Activated CD4-positive, alpha-beta T cell treated with anti-CD3 and anti-CD28 coated beads, Interleukin-2, amount 50 U/mL, for 16 hours (primary cell): Measurements from ENCODE around the gene PAM.
A peak's percentile ranks its signal among the peaks of the same experiment; 100 is the strongest.
"Not testable (repeated sequence)": the region's sequence is repeated elsewhere in the genome, so short reads cannot be mapped to it uniquely, and the experiment has no call there.

ENCODE experiments used
- DNase-seq: peaks from one replicate; pipeline ENCODE4 v3.0.0-alpha.2; 2020

The PAM gene

GRCh38 chr5:102753889-102754766 lies 977 bp upstream of the PAM start:
- no peak for DNase-seq

GRCh38 chr5:102755686-102756371 lies 724 bp downstream of the PAM start:
- peak; percentile 88 for DNase-seq

- DNase-seq = no peak
These were observed 3.5 kb downstream of the PAM start for GRCh38 chr5:102758576-102758975.

- DNase-seq = no peak
These were observed 4.2 kb downstream of the PAM start for GRCh38 chr5:102759289-102759688.

- no peak for DNase-seq
These were observed 4.6 kb downstream of the PAM start for GRCh38 chr5:102759700-102760099.

GRCh38 chr5:102760815-102761214 lies 5.7 kb downstream of the PAM start:
- DNase-seq = no peak

- DNase-seq = peak; percentile 70
These were observed 7.0 kb downstream of the PAM start for GRCh38 chr5:102762095-102762534.

- no peak for DNase-seq
These were observed 7.6 kb downstream of the PAM start for GRCh38 chr5:102762562-102763227.

- DNase-seq = no peak
These were observed 8.6 kb downstream of the PAM start for GRCh38 chr5:102763734-102764133.

- peak; percentile 33 for DNase-seq
These were observed 9.4 kb downstream of the PAM start for GRCh38 chr5:102764381-102765004.

GRCh38 chr5:102765350-102765749 lies 10.2 kb downstream of the PAM start:
- no peak for DNase-seq

GRCh38 chr5:102766295-102767090 lies 11.4 kb downstream of the PAM start:
- no peak for DNase-seq

- DNase-seq = peak; percentile 76
These were observed 12.8 kb downstream of the PAM start for GRCh38 chr5:102767862-102768261.

- DNase-seq = no peak
These were observed 15.7 kb downstream of the PAM start for GRCh38 chr5:102770803-102771202.

GRCh38 chr5:102771435-102771834 lies 16.3 kb downstream of the PAM start:
- DNase-seq = no peak

- DNase-seq = no peak
These were observed 17.2 kb downstream of the PAM start for GRCh38 chr5:102772273-102772672.

- DNase-seq = no peak
These were observed 18.0 kb downstream of the PAM start for GRCh38 chr5:102773133-102773532.

- DNase-seq = not testable (repeated sequence)
These were observed 20.7 kb downstream of the PAM start for GRCh38 chr5:102775756-102776155.

GRCh38 chr5:102777099-102777498 lies 22.0 kb downstream of the PAM start:
- DNase-seq = no peak

GRCh38 chr5:102778478-102778877 lies 23.4 kb downstream of the PAM start:
- DNase-seq = peak; percentile 80

GRCh38 chr5:102781359-102781758 lies 26.3 kb downstream of the PAM start:
- DNase-seq = no peak

- DNase-seq = no peak
These were observed 26.7 kb downstream of the PAM start for GRCh38 chr5:102781786-102782185.
